Esophagus muscularis mucosa (tissue), 4 donors: Measurements from ENCODE around the gene SEL1L. TPM values are rescaled to one million over a fixed set of nuclear protein-coding genes. Genes with fewer than 3 reads are reported as not detected.

Experiments
- DNase-seq: peaks from one replicate; pipeline ENCODE4 v3.0.0-alpha.2; 2017; ENCODE audit errors: extremely low spot score
- H3K27ac ChIP-seq, 4 donors: fragments of 200-600 bp; sonication (generic); replicated peaks in 1 of 4; 1 replicate in 3 of 4; 2 replicates in 1 of 4; pipeline ENCODE4 v1.5.1; 2016 to 2019; ENCODE audit warnings: mild to moderate bottlenecking in 1 of 4
- H3K27me3 ChIP-seq, 4 donors: fragments of 200-600 bp; sonication (generic); one replicate each; pipeline versions ENCODE4 v1.5.1 to v1.6.0; 2016 to 2019
- H3K36me3 ChIP-seq, 4 donors: fragments of 200-600 bp; sonication (generic); one replicate each; pipeline ENCODE4 v1.5.1; 2016 to 2019
- H3K4me1 ChIP-seq, 4 donors: fragments of 200-600 bp; sonication (generic); one replicate each; pipeline ENCODE4 v1.5.1; 2016 to 2019
- H3K4me3 ChIP-seq, 4 donors: fragments of 200-600 bp; sonication (generic); 1 replicate in 2 of 4; 2 replicates in 2 of 4; pipeline ENCODE4 v1.5.1; 2016 to 2019; ENCODE audit warnings: mild to moderate bottlenecking in 4 of 4, moderate library complexity in 1 of 4
- H3K9me3 ChIP-seq, 4 donors: fragments of 200-600 bp; sonication (generic); 1 replicate in 3 of 4; 2 replicates in 1 of 4; pipeline ENCODE4 v1.5.1; 2016 to 2019
- EP300 ChIP-seq: sonication (generic); formaldehyde crosslinking; IDR thresholded peaks from one replicate; pipeline ENCODE4 v1.6.1; 2017; ENCODE audit warnings: antibody characterized with exemption
- POLR2A ChIP-seq: fragments of 450-650 bp; IDR thresholded peaks from one replicate; pipeline ENCODE4 v1.6.1; 2017; ENCODE audit warnings: antibody characterized with exemption, moderate library complexity, mild to moderate bottlenecking, low read depth
- POLR2AphosphoS5 ChIP-seq, 2 donors: sonication (generic); formaldehyde crosslinking; IDR thresholded peaks; one replicate each; pipeline ENCODE4 v1.6.1; 2017; ENCODE audit warnings: antibody characterized with exemption in 2 of 2
- WGBS: methylation state at CpG from one replicate; pipeline ENCODE4 v1.1.5; 2018; 5-methylcytosine and 5-hydroxymethylcytosine counted together
- intact Hi-C: fragments of 100-400 bp; cut with DNase I; formaldehyde crosslinking; loops from one replicate; pipeline ENCODE4 v1.15.1; 2023
- total RNA-seq, 4 donors: library from RNA; depleted of rRNA; stranded (reverse); fragments of >200 nt; gene quantifications; one replicate each; pipeline versions ENCODE4 v1.1.0 to v1.2.1, GENCODE V29; 2016
- TF ChIP-seq, protein P1 (sequence below), 3 experiments: fragments of 200-600 bp in 2 of 3; fragments of 450-650 bp in 1 of 3; sonication (generic) in 2 of 3; IDR thresholded peaks; one replicate each; pipeline ENCODE4 v1.5.1; 2017 to 2019; ENCODE audit warnings: antibody characterized with exemption in 3 of 3, mild to moderate bottlenecking in 2 of 3, moderate library complexity in 1 of 3

The SEL1L gene
- total RNA-seq, 4 donors from 2014 or later: 54.2 to 64.2 (median 55.6) TPM

DNA sequence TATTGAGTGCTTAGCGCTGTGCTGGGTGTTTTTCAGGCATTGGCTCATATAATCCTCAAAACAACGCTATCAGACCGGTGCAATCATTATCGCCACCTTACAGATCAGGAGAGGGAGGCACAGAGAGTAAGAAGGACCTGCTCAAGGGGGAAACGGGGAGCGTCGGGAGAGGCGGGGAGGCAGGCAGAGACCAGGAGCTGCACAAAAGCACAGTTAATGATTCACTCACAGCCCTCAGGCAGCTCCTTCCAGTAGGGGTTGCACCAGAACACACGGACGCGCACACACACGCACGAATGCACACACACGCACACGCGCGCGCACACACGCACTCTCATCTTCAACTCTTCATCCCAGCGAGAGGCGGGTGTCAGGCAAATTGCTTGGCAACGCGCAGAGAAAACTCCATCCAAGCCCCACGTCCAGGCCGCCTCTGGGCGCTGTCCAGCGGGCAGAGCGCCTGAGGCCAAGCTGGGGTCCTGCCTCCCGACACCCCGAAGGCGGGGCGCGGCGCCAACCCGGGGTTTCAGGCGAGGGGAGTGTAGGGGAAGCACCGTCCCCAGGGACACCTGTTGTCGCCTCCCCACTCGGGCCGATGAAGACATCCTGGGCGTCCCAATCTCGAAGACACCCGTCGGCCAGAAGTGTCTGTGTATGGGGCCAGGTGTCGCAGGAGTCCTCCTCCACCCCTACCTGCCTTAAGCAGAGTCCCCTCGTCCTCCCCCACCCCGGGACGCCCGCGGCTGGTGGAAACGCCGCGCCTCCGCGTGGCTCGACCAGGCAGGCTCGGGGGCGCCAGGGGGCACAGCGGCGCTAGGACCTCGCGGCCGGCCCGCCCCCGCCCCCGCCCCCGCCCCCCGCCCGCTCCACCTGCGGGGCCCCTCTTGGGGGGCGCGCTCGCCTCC is 98.0 kb downstream of the SEL1L start:
- no peaks in the 10 kb centered on the region for H3K9me3 ChIP-seq
- no peaks in the 10 kb centered on the region for H3K36me3 ChIP-seq
- peaks cover 0 to 96% (median 25%) of the 10 kb centered on the region in 4 donors for H3K27me3 ChIP-seq
- DNase-seq: no peak
- whole genome bisulfite sequencing: 2% methylated on average over 34 of the region's 73 CpGs
- H3K27ac ChIP-seq: peak overlapping the region; percentile 50 to 67 (median 62)
- H3K4me3 ChIP-seq: peak overlapping the region; percentile 60 to 68 (median 64)
- H3K4me1 ChIP-seq: peaks cover 13 to 23% (median 20%) of the 10 kb centered on the region in 4 donors
- no peak for TF ChIP-seq EP300
- TF ChIP-seq POLR2A: no peak
- TF ChIP-seq POLR2AphosphoS5 (IDR thresholded peaks at IDR 0.05): no peak
- TF ChIP-seq, protein P1, sequence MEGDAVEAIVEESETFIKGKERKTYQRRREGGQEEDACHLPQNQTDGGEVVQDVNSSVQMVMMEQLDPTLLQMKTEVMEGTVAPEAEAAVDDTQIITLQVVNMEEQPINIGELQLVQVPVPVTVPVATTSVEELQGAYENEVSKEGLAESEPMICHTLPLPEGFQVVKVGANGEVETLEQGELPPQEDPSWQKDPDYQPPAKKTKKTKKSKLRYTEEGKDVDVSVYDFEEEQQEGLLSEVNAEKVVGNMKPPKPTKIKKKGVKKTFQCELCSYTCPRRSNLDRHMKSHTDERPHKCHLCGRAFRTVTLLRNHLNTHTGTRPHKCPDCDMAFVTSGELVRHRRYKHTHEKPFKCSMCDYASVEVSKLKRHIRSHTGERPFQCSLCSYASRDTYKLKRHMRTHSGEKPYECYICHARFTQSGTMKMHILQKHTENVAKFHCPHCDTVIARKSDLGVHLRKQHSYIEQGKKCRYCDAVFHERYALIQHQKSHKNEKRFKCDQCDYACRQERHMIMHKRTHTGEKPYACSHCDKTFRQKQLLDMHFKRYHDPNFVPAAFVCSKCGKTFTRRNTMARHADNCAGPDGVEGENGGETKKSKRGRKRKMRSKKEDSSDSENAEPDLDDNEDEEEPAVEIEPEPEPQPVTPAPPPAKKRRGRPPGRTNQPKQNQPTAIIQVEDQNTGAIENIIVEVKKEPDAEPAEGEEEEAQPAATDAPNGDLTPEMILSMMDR (IDR thresholded peaks at IDR 0.05): no peak
- intact Hi-C loops: no loop called here

DNA sequence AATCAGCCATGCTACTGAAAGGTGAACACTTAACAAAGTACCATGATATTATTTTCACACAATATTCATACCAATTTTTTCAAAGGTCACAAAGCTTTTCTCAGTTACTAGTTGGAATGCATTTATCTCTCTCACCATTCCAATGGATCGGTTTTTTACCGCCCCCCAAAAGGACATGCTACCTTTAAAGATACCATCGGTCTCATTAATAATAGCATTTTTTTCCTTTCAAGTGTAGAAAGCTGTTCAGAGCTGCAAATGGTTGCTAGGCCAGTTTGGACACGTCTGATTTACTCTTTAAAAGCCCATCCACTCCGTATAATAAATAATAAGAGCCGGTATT is 98.6 kb downstream of the SEL1L start:
- Histone ChIP-seq H3K4me1 (peaks cover 13 to 23% (median 20%) of the 10 kb centered on the region in 4 donors), H3K36me3 (no peaks in the 10 kb centered on the region), H3K27ac (no peak overlapping the region), H3K27me3 (peaks cover 0 to 95% (median 25%) of the 10 kb centered on the region in 4 donors), H3K4me3 (peak overlapping the region; percentile 60 to 68 (median 64)), H3K9me3 (no peaks in the 10 kb centered on the region)
- DNase-seq: no peak
- no peak for TF ChIP-seq EP300
- TF ChIP-seq, protein P1 (IDR thresholded peaks at IDR 0.05): no peak
- no peak for TF ChIP-seq POLR2A
- no peak for TF ChIP-seq POLR2AphosphoS5 (IDR thresholded peaks at IDR 0.05)
- WGBS: 16% methylated on average over 6 of the region's 6 CpGs
- intact Hi-C loops: no loop called here

DNA sequence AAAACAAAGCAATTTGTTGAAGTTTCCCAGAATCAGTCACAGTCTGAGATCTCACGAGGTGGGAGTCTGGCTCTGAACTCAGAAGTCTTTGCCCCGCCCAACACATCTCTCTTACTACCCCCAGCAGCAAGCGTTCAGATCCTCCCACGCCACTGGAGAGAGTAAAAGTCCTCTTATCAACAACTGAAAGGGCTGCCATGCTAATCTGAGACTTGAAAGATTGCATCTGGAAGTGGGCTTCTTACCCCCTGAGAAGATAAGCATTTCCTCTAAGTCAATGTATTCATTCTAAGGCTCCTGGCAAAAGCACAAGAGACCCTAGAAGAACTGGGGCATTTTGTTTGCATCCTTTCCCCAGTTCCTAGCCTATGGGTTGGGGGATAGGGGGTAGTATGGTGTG is 99.4 kb downstream of the SEL1L start:
- 48% methylated on average over 4 of the region's 4 CpGs for WGBS
- Histone ChIP-seq H3K4me1 (peaks cover 13 to 23% (median 20%) of the 10 kb centered on the region in 4 donors), H3K9me3 (no peaks in the 10 kb centered on the region), H3K27ac (no peak overlapping the region), H3K27me3 (peaks cover 0 to 95% (median 25%) of the 10 kb centered on the region in 4 donors), H3K4me3 (no peak overlapping the region), H3K36me3 (no peaks in the 10 kb centered on the region)
- intact Hi-C loops: no loop called here
- TF ChIP-seq, protein P1 (IDR thresholded peaks at IDR 0.05): no peak
- no peak for TF ChIP-seq EP300
- TF ChIP-seq POLR2A: no peak
- TF ChIP-seq POLR2AphosphoS5 (IDR thresholded peaks at IDR 0.05): no peak
- no peak for DNase-seq

DNA sequence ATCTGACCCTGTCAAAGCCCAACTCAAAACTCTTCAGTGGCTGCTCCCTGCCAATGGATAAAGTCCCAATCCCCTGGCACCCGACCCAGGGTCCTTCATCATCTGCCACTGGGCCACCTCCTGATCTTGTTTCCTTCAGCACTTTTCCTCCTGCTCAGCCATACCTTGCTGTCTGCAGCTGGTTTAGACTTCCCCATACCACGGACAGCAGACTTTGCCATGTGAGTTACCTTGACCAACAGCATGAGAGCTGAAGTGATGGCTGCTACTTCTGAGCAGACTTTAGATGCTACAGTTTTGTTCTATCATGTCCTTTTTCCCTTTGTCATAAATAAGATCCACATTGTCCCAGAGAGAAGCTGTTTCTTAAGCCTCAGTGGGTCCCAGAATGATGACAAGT is 100.3 kb downstream of the SEL1L start:
- no peaks in the 10 kb centered on the region for H3K36me3 ChIP-seq
- H3K4me3 ChIP-seq: no peak overlapping the region
- TF ChIP-seq POLR2A (no peak), POLR2AphosphoS5 (IDR thresholded peaks at IDR 0.05) (no peak), EP300 (no peak)
- 63% methylated on average over 2 of the region's 2 CpGs for WGBS
- peaks cover 0 to 94% (median 19%) of the 10 kb centered on the region in 4 donors for H3K27me3 ChIP-seq
- intact Hi-C loops: no loop called here
- peaks cover 13 to 23% (median 20%) of the 10 kb centered on the region in 4 donors for H3K4me1 ChIP-seq
- H3K27ac ChIP-seq: no peak overlapping the region
- no peaks in the 10 kb centered on the region for H3K9me3 ChIP-seq
- no peak for DNase-seq

DNA sequence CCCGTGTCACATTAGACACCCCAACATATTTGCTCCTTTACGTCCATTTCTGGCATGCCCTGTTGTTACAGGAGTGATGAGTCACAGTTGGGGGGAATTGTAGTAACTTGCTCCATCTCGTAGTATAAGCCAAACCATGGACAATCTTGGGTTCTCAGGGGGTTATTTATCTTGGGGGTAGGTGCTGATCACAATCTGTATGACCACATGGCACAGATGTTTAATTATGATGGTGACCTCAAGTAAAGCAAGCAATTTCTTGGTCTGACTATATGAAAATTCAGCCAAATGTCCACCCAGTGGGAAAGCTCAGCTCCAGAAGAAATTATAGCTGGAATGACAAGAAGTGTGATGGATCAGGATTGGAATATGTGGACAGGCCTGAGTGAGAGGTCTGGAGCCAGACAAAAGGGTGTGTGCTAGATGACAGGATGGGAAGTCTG is 101.4 kb downstream of the SEL1L start:
- Histone ChIP-seq H3K4me3 (no peak overlapping the region), H3K27me3 (peaks cover 0 to 87% (median 9%) of the 10 kb centered on the region in 4 donors), H3K27ac (no peak overlapping the region), H3K36me3 (no peaks in the 10 kb centered on the region), H3K4me1 (peaks cover 13 to 30% (median 23%) of the 10 kb centered on the region in 4 donors), H3K9me3 (no peaks in the 10 kb centered on the region)
- no peak for TF ChIP-seq EP300
- TF ChIP-seq POLR2AphosphoS5 (IDR thresholded peaks at IDR 0.05): no peak
- no peak for TF ChIP-seq POLR2A
- intact Hi-C loops: no loop called here
- DNase-seq: no peak
- WGBS: 63% methylated on average over 3 of the region's 3 CpGs
